Stimulated activated naive CD4-positive, alpha-beta T cell (primary cell): ENCODE data around the gene SLC25A25.
"Not testable (repeated sequence)": the region's sequence is repeated elsewhere in the genome, so short reads cannot be mapped to it uniquely, and the experiment has no call there.

Source experiments
- DNase-seq, 6 experiments: peaks; one replicate each; lab custom pipeline; 2025; lab: John Stamatoyannopoulos, UW

Gene SLC25A25

GRCh38 chr9:128051932-128052709, 15.9 kb upstream of the SLC25A25 start:
- DNase-seq: no peak

DNA sequence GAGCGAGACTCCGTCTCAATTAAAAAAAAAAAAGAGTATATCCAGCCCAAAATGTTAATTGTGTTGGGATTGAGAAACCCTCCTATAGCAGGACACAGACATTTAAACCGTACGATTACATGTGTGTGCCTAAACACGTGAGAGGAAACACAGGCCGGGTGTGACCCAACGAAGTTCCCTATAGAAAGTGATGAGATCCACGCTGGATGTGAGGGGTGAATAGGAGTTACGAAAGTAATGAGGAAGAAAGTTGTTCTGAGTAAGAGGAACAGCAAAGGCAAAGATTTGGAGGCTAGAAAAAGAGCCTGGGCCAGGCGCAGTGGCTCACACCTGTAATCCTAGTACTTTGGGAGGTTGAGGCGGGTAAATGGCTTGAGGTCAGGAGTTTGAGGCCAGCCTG, 14.5 kb upstream of the SLC25A25 start:
- no peak for DNase-seq

- no peak for DNase-seq
Observed at GRCh38 chr9:128054087-128054486, 13.9 kb upstream of the SLC25A25 start.

- no peak for DNase-seq
Observed at GRCh38 chr9:128055344-128056040, 12.5 kb upstream of the SLC25A25 start.

GRCh38 chr9:128056086-128056485, 11.9 kb upstream of the SLC25A25 start:
- DNase-seq: no peak

- DNase-seq: no peak
Observed at GRCh38 chr9:128056887-128057723, 10.9 kb upstream of the SLC25A25 start.

GRCh38 chr9:128057724-128058409, 10.2 kb upstream of the SLC25A25 start:
- DNase-seq: no peak

GRCh38 chr9:128059365-128059983, 8.6 kb upstream of the SLC25A25 start:
- no peak for DNase-seq

- DNase-seq: no peak
Observed at GRCh38 chr9:128061275-128061960, 6.6 kb upstream of the SLC25A25 start.

GRCh38 chr9:128062279-128062678, 5.8 kb upstream of the SLC25A25 start:
- no peak for DNase-seq

DNA sequence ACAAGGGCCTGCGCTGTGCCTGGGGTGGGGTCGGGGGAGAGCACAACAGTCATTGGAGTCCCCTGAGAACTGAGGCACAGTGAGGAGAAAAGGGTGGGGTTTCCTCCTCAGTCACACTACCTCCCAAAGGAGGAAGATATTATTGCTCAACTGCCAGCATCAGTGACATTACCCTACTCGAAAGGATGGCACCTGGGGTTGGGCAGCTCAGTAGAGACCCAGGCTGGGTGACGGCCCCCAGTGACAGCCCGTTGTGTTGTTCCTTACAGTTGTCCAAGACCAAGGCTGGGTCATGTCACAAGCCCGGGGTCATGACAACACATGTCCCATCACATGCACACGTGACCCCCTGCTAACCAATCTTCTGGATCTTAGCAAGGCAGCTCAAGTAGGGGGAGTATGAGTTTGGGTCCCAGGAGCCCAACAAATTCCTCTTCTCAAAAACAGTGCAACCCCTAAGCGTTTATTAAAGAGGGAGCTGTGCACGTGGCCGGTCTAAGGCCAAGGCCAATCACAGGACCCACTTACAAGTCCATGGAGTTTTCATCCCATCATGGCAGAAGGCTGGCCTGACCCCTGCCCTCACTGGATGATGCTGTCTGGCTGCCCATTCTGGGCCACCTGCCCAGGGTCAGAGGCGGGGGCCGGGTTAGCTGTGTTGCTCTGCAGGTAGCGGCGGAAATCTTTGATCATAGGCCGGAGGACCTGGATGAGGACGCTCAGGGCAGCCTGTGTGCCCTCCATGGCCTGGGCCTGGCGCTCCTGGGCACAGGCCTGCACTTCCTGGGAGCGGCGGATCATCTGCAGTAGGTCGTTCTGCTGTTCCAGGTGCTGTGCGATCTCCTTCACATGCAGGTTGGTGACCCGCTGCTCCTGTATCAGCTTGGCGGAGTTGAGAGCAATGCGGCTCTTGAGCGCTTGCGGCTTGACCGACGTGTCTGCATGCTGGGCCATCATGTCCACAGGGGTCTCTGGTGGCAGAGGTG, 4.9 kb upstream of the SLC25A25 start:
- no peak for DNase-seq

- no peak for DNase-seq
Observed at GRCh38 chr9:128065907-128066712, 1.9 kb upstream of the SLC25A25 start.

DNA sequence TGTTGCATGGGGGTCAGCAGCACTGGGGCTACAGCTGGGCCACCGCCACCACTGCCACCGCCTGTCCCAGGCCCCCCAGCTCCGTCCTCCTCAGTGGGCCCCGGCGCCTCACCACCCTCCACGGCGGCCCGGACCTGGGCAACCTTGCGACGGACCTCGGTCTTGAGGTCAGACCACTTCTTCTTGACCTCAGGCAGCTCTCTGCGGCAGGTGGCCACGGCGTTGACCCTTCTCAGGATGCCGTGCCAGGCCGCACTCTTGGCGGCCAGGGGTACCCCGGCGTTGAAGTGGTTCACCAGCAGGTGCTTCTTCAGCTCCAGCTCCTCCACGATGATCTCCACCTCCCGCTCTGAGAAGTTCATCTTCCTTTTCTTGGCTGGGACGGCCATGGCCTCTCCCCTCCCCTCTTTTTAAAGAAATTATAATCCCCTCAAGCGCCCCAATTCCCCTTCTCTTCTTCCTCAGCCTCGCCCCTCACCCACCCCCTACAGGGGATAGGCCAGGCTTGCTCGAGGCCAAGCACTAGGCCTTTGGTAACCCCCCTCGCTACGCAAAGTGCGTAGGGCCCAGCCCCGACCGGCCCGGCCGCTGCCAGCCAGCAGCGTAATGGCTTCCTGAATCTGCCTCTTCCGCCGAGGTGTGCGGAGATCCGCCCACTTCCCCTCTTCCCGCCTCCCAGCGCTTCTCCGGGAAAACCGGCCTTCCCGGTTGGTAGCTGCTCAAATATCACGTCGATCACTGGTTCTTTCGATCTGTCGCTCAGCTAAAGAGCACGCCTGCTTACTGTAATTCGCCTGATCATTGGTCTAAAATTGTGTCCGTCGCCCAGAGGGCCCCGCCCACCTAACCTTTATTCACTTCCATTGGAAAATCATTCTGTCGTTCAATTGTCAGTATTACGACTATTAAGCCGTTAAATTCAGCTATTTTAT, 1.1 kb upstream of the SLC25A25 start, which contains the start of gene NAIF1:
Gene NAIF1 (minus strand): TSS at position 608 of the 932 bp plus-strand sequence. CDS start 219 bp downstream, at position 389.
- peak; percentile 89 to 97 (median 96) for DNase-seq

DNA sequence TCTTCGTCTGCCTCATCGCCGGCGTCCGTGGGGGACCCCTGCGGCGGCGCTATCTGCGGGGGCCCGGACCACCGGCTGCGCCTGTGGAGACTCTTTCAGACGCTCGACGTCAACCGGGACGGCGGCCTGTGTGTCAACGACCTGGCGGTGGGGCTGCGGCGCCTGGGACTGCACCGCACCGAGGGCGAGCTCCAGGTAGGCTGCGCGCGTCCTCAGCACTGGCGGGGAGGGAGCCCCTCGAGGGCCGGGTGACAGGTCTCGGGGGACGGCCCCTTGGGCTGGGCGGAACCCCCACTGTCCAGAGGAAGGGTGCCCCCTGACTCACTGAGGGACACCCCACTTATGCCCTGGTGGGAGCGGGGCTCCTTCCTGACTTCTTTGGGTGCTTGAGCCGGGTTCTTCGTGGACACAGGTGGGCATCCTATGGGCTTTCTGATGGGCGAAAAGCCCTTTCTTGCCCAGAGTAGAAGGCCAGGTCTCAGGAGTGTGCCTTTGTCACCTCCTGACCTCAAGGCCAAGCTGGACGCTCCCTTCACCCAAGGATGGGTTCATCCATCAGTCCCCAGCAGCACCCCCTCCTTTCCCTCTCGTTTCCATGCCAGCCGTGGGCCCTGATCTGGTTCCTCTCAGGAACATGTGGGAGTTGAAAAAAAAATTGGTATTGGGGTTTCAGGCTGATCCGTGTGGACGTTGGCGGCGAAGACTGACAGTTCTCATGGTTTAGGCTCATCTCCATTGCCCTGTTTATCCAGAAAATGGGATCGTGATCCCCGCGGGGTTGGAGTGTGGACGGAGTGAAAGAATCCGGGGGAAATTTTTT, 564 bp downstream of the SLC25A25 start:
- DNase-seq: peak in 3 of 6 experiments; percentile 39 to 58 (median 47)

DNA sequence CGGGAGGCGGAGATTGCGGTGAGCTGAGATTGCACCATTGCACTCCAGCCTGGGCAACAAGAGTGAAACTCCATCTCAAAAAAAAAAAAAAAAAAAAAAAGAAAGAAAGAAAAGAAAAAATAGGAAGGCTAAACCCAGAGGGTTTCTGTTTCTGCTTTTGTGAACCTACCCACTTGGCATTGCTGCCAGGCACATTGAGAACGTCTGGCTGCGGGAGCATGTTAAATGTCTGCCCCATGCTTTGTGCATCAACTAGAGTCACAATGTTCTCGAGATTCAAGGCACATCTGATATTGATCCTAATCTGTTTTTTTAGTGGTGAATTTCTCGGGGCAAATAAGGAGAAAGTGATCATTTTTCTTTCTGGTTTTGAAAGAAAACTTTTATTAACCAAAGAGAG, 2.8 kb downstream of the SLC25A25 start:
- DNase-seq: no peak

- not testable (repeated sequence) for DNase-seq
Observed at GRCh38 chr9:128071475-128071874, 3.4 kb downstream of the SLC25A25 start.
